ENCODE results near the gene DDX21.
A peak's percentile ranks its signal among the peaks of the same experiment; 100 is the strongest.

- TF ChIP-seq CTCF (IDR thresholded peaks at IDR 0.05) (peak; percentile 35 to 55 (median 42)), POLR2A (IDR thresholded peaks at IDR 0.05) (no peak)
These were observed 48.9 kb downstream of the DDX21 start for GRCh38 chr10:69004821-69005220.
